Testis (tissue), 3 donors: ENCODE results near the gene PRR33. TPM values are rescaled to one million over a fixed set of nuclear protein-coding genes. Genes with fewer than 3 reads are reported as not detected.

Experiments used
- DNase-seq: peaks from one replicate; pipeline ENCODE4 v3.0.0-alpha.2; 2019
- H3K27ac ChIP-seq, 2 donors: fragments of 200-600 bp; sonication (generic); one replicate each; pipeline ENCODE4 v1.5.1; 2019
- H3K27me3 ChIP-seq: fragments of 200-600 bp; sonication (generic); one replicate; pipeline ENCODE4 v1.5.1; 2019
- H3K36me3 ChIP-seq: fragments of 200-600 bp; sonication (generic); one replicate; pipeline ENCODE4 v1.5.1; 2017; ENCODE audit warnings: low read depth; ENCODE audit errors: missing control alignments
- H3K4me1 ChIP-seq: fragments of 200-600 bp; sonication (generic); one replicate; pipeline ENCODE4 v1.5.1; 2019
- H3K4me3 ChIP-seq, 2 donors: fragments of 200-600 bp; sonication (generic); one replicate each; pipeline ENCODE4 v1.5.1; 2017 to 2019
- H3K9me3 ChIP-seq: fragments of 200-600 bp; sonication (generic); one replicate; pipeline ENCODE4 v1.5.1; 2017
- POLR2A ChIP-seq: fragments of 450-650 bp; IDR thresholded peaks from one replicate; pipeline ENCODE4 v1.6.1; 2017; ENCODE audit warnings: antibody characterized with exemption, mild to moderate bottlenecking, moderate library complexity
- WGBS, 2 donors: methylation state at CpG; one replicate each; pipeline ENCODE4 v1.1.5; 2018; 5-methylcytosine and 5-hydroxymethylcytosine counted together
- intact Hi-C: fragments of 100-400 bp; cut with DNase I; formaldehyde crosslinking; loops from one replicate; pipeline ENCODE4 v1.15.1; 2023; ENCODE audit warnings: low total_unique reads
- polyA plus RNA-seq: library from polyadenylated mRNA; stranded (reverse); fragments of 350-450 nt; fragmentation: Illumina TruSeq; extraction: RNeasy Lipid Tissue Mini Kit (QIAGEN cat#74804); gene quantifications from one replicate; pipeline ENCODE4 v1.2.3, GENCODE V29; 2014; ENCODE audit warnings: low read depth, low replicate concordance; ENCODE audit not compliant: insufficient read depth
- total RNA-seq, 2 donors: library from RNA; depleted of rRNA; stranded (reverse); fragments of >200 nt; gene quantifications; one replicate each; pipeline ENCODE4 v1.2.3, GENCODE V29; 2016
- TF ChIP-seq, protein P1 (sequence below), 3 experiments: fragments of 450-650 bp in 2 of 3; fragments of 200-600 bp in 1 of 3; sonication (generic) in 1 of 3; IDR thresholded peaks; one replicate each; pipeline ENCODE4 v1.5.1; 2016 to 2019; ENCODE audit warnings: antibody characterized with exemption in 3 of 3, mild to moderate bottlenecking in 2 of 3, moderate library complexity in 1 of 3

Gene PRR33
- total and polyA plus RNA-seq, 3 donors from 2014 or later, result 0.06 TPM; not detected in 2

DNA sequence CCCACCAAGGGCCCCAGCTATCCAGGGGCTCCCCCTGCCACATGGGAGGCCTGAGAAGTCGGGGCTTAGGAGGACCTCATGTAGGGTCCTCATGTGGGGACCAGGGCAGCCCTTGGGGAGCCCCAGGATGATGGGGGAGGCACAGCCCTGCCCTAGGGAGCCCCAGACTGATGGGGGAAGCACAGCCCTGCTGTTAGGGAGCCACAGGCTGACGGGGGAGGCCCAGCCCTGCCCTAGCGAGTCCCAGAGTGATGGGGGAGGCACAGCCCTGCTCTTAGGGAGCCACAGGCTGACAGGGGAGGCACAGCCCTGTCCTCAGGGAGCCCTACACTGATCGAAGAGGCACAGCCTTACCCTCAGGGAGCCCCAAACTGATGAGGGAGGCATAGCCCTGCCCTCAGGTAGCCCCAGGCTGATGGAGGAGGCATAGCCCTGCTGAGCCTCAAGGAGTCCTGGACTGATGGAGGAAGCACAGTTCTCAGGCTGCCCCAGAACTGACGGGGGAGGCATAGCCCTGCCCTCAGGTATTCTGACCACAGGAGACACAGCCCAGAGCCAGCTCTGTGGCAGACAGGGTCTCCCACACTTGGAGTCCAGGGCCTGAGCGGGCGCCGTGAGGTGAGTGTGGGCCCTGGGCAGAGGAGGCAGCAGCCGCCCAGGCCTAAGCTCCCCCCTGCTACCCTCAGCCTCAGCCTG lies 10.8 kb downstream of the PRR33 start:
- no peak for TF ChIP-seq POLR2A
- TF ChIP-seq, protein P1, sequence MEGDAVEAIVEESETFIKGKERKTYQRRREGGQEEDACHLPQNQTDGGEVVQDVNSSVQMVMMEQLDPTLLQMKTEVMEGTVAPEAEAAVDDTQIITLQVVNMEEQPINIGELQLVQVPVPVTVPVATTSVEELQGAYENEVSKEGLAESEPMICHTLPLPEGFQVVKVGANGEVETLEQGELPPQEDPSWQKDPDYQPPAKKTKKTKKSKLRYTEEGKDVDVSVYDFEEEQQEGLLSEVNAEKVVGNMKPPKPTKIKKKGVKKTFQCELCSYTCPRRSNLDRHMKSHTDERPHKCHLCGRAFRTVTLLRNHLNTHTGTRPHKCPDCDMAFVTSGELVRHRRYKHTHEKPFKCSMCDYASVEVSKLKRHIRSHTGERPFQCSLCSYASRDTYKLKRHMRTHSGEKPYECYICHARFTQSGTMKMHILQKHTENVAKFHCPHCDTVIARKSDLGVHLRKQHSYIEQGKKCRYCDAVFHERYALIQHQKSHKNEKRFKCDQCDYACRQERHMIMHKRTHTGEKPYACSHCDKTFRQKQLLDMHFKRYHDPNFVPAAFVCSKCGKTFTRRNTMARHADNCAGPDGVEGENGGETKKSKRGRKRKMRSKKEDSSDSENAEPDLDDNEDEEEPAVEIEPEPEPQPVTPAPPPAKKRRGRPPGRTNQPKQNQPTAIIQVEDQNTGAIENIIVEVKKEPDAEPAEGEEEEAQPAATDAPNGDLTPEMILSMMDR (IDR thresholded peaks at IDR 0.05), result no peak
- intact Hi-C loops, result no loop called here
- DNase-seq, result no peak
- H3K36me3 ChIP-seq, result no peaks in the 10 kb centered on the region
- 40 to 84% methylated on average over 1 to 9 of the region's 9 CpGs for WGBS, 2 donors
- H3K9me3 ChIP-seq, result no peaks in the 10 kb centered on the region
- no peak overlapping the region for H3K4me3 ChIP-seq
- H3K27me3 ChIP-seq, result no peaks in the 10 kb centered on the region
- peak overlapping the region; percentile 14 to 85 for H3K27ac ChIP-seq
- peaks cover 30% of the 10 kb centered on the region for H3K4me1 ChIP-seq

DNA sequence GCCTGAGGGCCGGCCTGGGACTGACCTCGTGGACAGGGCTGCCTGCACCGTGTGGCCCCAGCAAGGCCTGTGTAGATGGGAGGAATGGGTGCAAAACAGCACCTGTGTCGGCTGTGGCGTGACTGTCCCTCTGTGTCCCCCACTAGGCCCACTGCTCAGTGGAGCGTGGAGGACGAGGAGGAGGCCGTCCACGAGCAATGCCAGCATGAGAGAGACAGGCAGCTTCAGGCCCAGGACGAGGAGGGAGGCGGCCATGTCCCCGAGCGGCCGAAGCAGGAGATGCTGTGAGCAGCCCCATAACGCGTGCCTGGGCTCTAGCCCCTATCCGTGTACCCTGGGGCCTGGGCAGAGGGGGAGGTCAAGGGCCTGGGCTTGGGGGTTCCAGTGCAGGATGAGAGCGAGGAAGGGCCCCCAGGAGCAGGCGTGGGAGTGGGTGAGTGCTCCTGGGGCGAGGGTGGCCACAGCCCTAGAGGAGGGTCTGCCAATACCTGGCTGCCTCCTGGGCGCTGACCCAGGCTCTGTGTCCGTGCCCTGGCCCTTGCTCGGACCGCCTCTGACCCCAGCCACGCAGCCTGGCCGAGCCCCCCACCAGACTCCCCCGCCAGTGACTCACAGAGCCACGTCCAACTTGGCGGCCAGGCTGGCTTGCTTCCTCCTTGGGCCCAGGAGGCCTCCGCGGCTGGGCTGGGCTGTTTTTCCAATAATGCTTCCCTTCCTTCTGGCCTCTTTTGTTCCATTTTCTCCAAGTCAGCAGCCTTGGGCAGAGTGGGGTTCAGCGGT lies 11.6 kb downstream of the PRR33 start:
- Histone ChIP-seq H3K36me3 (no peaks in the 10 kb centered on the region), H3K4me3 (no peak overlapping the region), H3K27me3 (no peaks in the 10 kb centered on the region), H3K4me1 (peaks cover 30% of the 10 kb centered on the region), H3K27ac (peak overlapping the region; percentile 14 to 85), H3K9me3 (no peaks in the 10 kb centered on the region)
- intact Hi-C loops, result no loop called here
- TF ChIP-seq, protein P1 (IDR thresholded peaks at IDR 0.05), result no peak
- no peak for TF ChIP-seq POLR2A
- WGBS, 2 donors, result 61 to 81% methylated on average over 14 to 32 of the region's 32 CpGs
- peak; percentile 60 for DNase-seq

DNA sequence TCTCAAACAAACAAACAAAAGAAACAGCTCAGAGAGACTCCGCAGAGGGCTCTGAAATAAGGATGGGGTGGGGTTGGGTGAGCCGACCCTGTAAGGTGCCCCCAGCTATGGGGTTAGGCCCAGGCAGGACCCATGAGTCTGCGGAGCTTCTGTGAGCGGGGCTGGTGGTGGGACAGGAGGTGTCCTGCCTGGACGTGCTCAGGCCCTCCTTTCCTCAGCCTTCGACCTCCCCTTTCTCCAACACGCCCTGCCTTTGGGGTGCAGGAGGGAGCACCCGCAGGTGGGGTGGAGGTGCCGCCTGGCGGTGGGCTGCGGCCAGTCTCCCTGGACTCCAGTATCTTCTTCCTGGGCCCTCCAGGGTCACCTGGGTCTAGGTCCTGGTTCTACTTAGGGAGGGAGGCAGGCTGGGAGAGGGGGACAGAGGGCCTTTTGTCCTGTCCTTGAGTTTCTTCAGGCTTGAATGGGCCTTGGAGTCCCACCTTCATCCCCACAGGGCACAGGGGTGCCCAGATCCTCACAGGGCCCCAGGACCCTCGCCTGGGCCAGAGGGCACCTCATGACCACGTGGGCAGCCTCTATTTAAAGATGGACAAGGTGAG lies 12.3 kb downstream of the PRR33 start:
- no peak for TF ChIP-seq POLR2A
- TF ChIP-seq, protein P1 (IDR thresholded peaks at IDR 0.05), result no peak
- Histone ChIP-seq H3K4me1 (peaks cover 30% of the 10 kb centered on the region), H3K27ac (peak overlapping the region in 1 of 2 donors; percentile 85), H3K4me3 (no peak overlapping the region), H3K36me3 (no peaks in the 10 kb centered on the region), H3K27me3 (no peaks in the 10 kb centered on the region), H3K9me3 (no peaks in the 10 kb centered on the region)
- intact Hi-C loops, result no loop called here
- DNase-seq, result no peak
- 92 to 96% methylated on average over 7 to 13 of the region's 13 CpGs for WGBS, 2 donors

DNA sequence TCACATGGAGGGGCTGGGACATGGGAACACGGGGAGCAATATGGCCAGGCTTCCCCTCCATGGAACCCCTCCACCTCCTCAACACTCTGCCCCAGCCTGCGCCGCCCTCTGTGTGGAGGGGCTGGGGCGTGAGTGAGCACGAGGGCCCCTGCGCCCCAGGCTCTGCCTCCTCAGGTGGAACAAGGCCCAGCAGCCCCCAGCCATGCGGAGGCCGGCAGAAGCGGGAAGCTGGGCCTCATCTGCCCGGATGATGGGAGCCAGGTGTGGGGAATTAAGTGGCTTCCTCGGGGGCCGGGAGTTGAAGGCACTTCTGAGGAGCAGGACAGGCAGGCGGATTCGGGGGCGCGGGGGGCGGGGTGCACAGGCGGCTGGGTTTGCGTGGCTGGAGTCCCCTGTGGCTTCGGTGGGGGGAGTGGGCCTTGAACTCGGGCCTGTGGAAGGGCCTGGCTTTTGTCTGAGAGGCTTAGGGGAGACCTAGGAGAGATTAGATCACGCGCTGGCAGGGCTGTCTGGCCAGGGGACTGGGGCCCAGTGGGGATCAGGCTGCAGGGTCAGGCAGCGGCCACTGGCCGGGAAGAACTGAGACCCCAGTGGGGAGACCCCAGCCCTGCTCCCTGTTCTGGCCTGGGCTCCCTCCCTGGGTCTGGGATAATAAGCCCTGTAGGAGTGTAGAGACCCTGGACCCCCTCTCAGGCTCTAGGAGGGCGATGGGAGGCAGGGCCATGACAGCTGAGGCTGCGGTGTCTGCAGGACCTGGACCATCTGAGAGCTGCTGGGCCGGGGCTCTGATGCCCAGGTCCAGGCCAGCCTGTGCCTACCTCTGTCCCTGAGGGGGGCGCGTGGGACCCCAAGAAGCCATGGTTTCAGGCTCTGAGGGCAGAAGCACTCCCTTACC lies 13.3 kb downstream of the PRR33 start:
- no peak overlapping the region for H3K4me3 ChIP-seq
- intact Hi-C loops, result no loop called here
- TF ChIP-seq POLR2A, result no peak
- TF ChIP-seq, protein P1 (IDR thresholded peaks at IDR 0.05), result no peak
- no peaks in the 10 kb centered on the region for H3K36me3 ChIP-seq
- peaks cover 30% of the 10 kb centered on the region for H3K4me1 ChIP-seq
- no peaks in the 10 kb centered on the region for H3K9me3 ChIP-seq
- 77 to 81% methylated on average over 14 to 30 of the region's 30 CpGs for WGBS, 2 donors
- no peaks in the 10 kb centered on the region for H3K27me3 ChIP-seq
- peak overlapping the region in 1 of 2 donors; percentile 50 for H3K27ac ChIP-seq
- peak; percentile 42 for DNase-seq
